ENCODE measurements around the gene ARID2. TPM values are rescaled to one million over a fixed set of nuclear protein-coding genes. Genes with fewer than 3 reads are reported as not detected.

ARID2 gene
- total and polyA plus RNA-seq, 2 of the 13 experiments (the other 11 are each of a cell fraction or from before 2014, with no cell fraction given), result 15.9 to 22.2 TPM

- Histone ChIP-seq H3K36me3 (replicated peaks in 1 of 2; ENCODE audit: control insufficient read depth in 1 of 2, insufficient read depth in 2 of 2, low read length in 2 of 2) (peaks cover 9 to 44% of the 10 kb centered on the region in 2 experiments), H3K27me3 (ENCODE audit: control insufficient read depth in 1 of 2, insufficient read depth in 2 of 2, low read length in 2 of 2) (no peaks in the 10 kb centered on the region), H2AFZ (ENCODE audit: low read length) (no peak overlapping the region), H4K20me1 (ENCODE audit: insufficient read depth, low read length) (no peaks in the 10 kb centered on the region), H3K9ac (ENCODE audit: insufficient read depth, low read depth, low read length) (no peak overlapping the region), H3K4me1 (ENCODE audit: insufficient read depth, low read length) (no peaks in the 10 kb centered on the region), H3K27ac (ENCODE audit: extremely low read length, insufficient read depth, low read length) (no peak overlapping the region), H3K4me2 (ENCODE audit: low read depth, low read length) (no peak overlapping the region), H3K4me3 (replicated peaks in 1 of 3; ENCODE audit: insufficient read depth in 1 of 3, low read depth in 2 of 3, low read length in 3 of 3) (no peak overlapping the region), H3K79me2 (ENCODE audit: insufficient read depth, low read length) (no peaks in the 10 kb centered on the region), H3K9me3 (ENCODE audit: low read length) (no peaks in the 10 kb centered on the region)
- FAIRE-seq (peak; percentile 39), DNase-seq (ENCODE audit: low spot score) (peak; percentile 13), ATAC-seq (peak; percentile 54; the same call in 1 of the 3 replicates)
- TF ChIP-seq BCLAF1 (IDR thresholded peaks at IDR 0.05) (no peak), ATAD3A (CRISPR knock-in tag; IDR thresholded peaks at IDR 0.05) (no peak), ZNF773 (CRISPR knock-in tag; IDR thresholded peaks at IDR 0.05; ENCODE audit: borderline replicate concordance) (no peak), CTCF (CRISPR knock-in tag; IDR thresholded peaks at IDR 0.05) (0 out of 2 replicates have a peak, but pooled peaks have one; percentile 25), TAF1 (CRISPR knock-in tag; IDR thresholded peaks at IDR 0.05) (no peak)
- WGBS (ENCODE audit: low lambda C conversion rate), result 93% methylated on average over 4 of the region's 4 CpGs
- intact Hi-C loops (cut with micrococcal nuclease; ENCODE audit: unreplicated experiment) (no loop called here), in situ Hi-C loops (cut with HindIII; ENCODE audit: extremely low pct_ligation_motif_present, low pct_unique_long_range_greater_than_20kb) (loop anchor here (25.0 kb wide), 1 partner anchor 356 kb away; no protein-coding TSS in a partner anchor)
- no TSS peak for BruUV-seq (replicated peaks)
- ChIA-PET CTCF (ENCODE audit: low intra/inter-chr PET ratio, low total read pairs) (no interaction called here), POLR2A (no interaction called here)
Measured at GRCh38 chr12:45893240-45893639, 163.7 kb downstream of the ARID2 start.

All from HepG2 (cell line).